C4-2B (cell line): ENCODE measurements around the gene PSTPIP1.

Source experiments
- H3K27ac ChIP-seq: fragments of 450-650 bp; 2 replicates; pipeline ENCODE4 v1.5.1; 2017
- ZFX ChIP-seq: fragments of 450-650 bp; IDR thresholded peaks from 2 replicates; pipeline ENCODE4 v1.6.1; 2017
- TF ChIP-seq, protein P1 (sequence below): fragments of 450-650 bp; conservative IDR thresholded peaks from 2 replicates; pipeline ENCODE4 v1.5.1; 2017; ENCODE audit warnings: mild to moderate bottlenecking

PSTPIP1 gene

DNA sequence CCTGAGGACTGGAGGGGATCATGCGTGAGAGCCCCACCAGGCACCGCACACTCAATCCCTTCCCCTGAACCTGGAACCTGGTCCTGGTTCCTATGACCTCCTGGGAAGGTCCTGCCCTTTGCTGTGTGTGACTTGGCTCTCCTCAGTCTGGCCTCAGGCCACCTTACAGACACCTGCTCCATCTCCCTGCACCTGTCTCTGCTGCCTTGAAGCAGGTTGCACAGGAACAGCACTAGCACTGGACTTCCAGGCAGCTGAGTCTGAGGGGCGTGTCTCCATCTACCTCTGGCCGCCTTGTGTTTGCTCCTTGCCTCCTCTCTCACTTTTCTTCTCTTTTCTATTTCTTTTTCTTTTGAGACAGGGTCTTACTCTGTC is 15.4 kb downstream of the PSTPIP1 start:
- no peak overlapping the region; the same call in 1 of the 2 replicates for H3K27ac ChIP-seq
- no peak for TF ChIP-seq ZFX
- TF ChIP-seq, protein P1, sequence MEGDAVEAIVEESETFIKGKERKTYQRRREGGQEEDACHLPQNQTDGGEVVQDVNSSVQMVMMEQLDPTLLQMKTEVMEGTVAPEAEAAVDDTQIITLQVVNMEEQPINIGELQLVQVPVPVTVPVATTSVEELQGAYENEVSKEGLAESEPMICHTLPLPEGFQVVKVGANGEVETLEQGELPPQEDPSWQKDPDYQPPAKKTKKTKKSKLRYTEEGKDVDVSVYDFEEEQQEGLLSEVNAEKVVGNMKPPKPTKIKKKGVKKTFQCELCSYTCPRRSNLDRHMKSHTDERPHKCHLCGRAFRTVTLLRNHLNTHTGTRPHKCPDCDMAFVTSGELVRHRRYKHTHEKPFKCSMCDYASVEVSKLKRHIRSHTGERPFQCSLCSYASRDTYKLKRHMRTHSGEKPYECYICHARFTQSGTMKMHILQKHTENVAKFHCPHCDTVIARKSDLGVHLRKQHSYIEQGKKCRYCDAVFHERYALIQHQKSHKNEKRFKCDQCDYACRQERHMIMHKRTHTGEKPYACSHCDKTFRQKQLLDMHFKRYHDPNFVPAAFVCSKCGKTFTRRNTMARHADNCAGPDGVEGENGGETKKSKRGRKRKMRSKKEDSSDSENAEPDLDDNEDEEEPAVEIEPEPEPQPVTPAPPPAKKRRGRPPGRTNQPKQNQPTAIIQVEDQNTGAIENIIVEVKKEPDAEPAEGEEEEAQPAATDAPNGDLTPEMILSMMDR, result no peak

DNA sequence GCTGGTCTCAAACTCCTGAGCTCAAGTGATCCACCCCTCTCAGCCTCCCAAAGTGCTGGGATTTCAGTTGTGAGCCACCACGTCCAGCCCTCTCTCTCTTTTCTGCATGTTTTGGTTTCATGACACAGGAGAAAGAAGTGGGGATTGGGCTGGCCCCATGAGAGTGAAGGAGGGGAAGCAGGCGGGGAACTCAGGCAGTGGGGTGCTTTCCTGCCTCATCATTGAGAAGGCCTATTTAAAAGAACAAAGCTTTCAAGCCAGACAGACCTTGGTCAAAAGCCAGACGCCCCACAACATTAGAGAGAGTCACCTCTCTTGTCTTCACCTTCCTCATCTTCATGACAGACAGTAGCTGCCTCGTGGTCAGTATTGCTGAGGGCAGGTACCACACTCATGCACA is 15.9 kb downstream of the PSTPIP1 start:
- no peak overlapping the region for H3K27ac ChIP-seq
- TF ChIP-seq, protein P1, result no peak
- TF ChIP-seq ZFX, result no peak

DNA sequence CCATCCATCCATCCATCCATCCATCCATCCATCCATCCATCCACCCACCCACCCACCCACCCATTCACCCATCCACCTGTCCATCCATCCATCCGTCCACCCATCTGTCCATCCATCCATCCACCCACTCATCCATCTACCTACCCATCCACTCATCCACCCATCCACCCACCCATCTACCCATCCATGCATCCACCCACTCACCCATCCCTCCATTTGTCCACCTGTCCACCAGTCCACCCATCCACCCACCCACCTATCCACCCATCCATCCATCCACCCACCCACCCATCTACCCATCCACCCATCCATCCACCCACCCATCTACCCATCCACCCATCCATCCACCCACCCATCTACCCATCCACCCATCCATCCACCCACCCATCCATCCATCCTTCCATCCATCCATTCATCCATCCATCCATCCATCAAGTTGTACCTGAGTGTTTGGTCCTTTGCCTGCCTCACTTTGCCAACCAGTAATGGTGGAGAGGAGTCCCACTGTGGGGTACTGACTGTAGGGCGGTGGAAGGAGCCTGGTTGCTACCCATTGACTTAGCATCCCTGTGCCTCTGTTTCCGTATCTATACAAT is 17.3 kb downstream of the PSTPIP1 start:
- no peak overlapping the region for H3K27ac ChIP-seq
- TF ChIP-seq, protein P1, result no peak
- no peak for TF ChIP-seq ZFX

DNA sequence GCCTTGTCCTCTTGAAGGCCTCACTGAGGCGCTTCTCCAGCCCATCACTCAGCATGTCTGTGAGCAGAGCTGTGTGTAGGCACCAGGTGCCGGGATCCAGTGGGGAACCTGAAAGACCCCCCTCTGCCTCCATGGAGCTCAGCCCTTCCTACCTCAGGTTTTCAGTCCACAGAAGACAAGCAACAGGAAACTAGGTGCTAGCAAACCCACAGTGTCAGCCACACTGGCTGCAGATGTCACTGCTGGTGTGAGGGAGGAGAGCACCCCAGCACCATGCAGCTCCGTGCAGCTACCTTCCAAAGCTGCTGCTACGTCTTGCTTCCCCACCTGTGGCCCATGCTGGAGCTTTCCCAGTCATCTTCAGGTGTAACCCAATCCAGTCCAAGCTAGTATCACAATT is 17.9 kb downstream of the PSTPIP1 start:
- TF ChIP-seq, protein P1, result no peak
- no peak for TF ChIP-seq ZFX
- no peak overlapping the region for H3K27ac ChIP-seq

DNA sequence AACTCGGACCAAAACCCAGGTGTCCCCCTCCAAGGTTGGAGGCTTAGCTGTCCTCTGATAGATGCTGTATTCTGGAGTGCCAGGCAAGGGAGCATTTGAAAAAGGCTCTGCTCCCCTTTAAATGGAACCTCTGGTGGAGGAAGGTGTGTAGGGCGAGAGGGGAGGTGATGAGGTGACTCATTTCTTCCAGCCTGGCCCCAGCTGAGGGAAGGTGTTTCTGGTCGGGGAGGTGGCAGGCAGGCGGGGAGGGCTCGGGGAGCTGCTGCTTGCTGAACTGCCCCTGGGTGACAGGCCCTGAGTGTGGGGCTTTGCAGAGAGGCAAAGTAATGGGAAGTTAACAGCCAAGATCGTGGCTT is 18.8 kb downstream of the PSTPIP1 start:
- H3K27ac ChIP-seq, result no peak overlapping the region
- TF ChIP-seq, protein P1, result no peak
- TF ChIP-seq ZFX, result no peak

DNA sequence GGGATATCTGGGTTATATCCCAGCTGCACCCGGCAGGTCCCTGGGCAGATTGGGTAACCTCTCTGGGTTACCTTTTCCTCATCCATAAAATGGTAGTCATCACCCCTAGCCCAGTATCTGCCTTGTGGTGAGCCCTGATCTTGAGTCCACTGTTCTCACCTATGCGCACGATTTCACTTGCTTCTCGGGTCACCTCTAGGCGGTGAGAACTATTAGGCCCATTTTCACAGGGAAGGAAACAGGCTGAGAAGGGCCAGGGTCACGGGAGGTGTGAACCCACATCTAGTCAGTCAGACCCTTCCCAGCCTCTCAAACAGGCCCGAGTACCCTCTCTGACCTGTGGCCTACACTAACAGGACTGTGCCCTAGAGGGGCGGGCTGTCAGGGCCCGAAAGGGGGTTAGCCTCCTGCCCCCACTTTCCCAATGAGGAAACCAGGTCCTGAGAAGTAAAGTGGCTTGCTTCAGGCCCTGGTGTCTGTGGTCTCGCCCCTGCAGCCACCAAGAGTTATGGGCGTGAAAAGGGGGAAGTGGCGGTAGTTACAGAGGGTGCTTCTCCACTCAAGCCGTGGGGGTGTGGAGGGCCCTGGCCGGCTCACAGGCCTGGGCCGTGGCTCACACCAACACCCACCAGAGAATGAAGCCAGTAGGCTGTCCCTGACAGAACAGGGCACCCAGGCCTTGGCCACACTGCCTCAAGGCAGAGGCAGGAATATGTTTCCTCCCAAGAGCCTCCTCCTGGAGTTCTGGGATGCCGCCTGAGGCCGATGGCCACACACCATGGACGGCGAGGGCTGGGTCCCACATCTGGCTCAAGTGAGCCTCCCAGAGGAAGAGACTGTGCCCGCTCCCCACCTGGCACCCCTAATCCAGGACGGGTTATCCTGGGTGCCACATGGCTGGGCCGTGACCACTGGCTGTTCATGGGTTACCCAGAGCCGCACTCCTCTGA is 19.5 kb downstream of the PSTPIP1 start:
- no peak overlapping the region for H3K27ac ChIP-seq
- no peak for TF ChIP-seq ZFX
- TF ChIP-seq, protein P1, result no peak

DNA sequence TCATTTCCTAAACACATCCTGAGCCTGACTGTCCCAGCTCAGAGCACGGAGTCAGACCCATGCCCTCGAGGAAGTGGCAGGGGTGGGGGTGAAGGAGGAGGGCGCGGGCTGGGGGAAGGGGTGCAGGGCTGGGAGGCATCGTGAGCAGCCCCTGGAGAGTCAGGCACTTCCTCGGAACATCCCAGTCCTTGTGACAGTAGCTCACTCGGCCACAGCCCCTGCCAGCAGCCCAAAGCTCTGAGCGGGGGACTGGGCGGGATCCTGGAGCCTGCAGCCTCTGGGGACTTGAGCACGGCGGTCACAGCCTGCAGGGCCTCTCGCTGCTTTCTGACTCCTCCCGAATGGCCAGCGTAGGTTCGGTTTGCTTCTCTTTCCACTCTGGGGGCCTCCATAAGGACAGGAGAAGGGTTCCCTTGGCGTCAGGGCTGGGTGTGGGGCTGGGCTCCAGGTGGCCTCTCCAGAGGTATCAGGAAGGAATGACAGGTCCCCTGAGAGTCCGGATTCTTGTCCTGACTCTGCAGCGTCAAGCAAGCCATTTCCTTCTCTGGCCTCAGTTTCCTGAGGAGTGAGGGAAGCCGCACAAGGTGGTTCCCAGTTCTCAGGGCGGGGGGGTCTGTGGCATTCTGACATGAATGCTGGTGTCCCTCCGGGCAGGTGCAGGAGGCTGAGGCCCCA is 20.9 kb downstream of the PSTPIP1 start:
- TF ChIP-seq ZFX, result no peak
- TF ChIP-seq, protein P1, result no peak
- H3K27ac ChIP-seq, result no peak overlapping the region
